ENCODE measurements around the gene ZNF485.

DNA sequence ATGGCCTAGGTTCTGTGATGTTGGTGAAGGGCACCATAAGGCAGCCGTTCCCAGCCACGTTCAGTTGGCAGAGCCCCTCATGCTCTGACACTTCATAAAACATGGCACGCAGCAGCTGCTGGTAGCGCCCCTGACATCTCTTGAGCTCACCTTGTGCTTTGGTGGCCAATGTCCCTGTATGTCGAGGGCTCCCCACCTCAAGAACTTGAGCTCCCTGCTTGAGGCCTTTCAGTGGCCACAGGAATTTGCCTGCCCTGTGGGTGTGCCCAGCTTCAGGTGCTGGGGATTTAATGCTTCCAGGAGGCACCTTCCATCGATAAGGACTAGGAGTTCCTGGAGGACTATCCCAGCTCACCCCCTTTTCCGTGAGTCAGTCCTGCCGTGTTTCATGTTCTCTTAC lies 52.0 kb downstream of the ZNF485 start:
- TF ChIP-seq, protein P1, sequence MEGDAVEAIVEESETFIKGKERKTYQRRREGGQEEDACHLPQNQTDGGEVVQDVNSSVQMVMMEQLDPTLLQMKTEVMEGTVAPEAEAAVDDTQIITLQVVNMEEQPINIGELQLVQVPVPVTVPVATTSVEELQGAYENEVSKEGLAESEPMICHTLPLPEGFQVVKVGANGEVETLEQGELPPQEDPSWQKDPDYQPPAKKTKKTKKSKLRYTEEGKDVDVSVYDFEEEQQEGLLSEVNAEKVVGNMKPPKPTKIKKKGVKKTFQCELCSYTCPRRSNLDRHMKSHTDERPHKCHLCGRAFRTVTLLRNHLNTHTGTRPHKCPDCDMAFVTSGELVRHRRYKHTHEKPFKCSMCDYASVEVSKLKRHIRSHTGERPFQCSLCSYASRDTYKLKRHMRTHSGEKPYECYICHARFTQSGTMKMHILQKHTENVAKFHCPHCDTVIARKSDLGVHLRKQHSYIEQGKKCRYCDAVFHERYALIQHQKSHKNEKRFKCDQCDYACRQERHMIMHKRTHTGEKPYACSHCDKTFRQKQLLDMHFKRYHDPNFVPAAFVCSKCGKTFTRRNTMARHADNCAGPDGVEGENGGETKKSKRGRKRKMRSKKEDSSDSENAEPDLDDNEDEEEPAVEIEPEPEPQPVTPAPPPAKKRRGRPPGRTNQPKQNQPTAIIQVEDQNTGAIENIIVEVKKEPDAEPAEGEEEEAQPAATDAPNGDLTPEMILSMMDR (IDR thresholded peaks at IDR 0.05; ENCODE audit: borderline replicate concordance, extremely low read depth, low read length, poor library complexity, severe bottlenecking) = no peak
- no peak for TF ChIP-seq EZH2 (IDR thresholded peaks at IDR 0.05; ENCODE audit: borderline replicate concordance, low read depth, low read length, severe bottlenecking)

Data from DND-41 (cell line).